Caco-2 (cell line): Measurements from ENCODE around the gene ASB10. TPM values are rescaled to one million over a fixed set of nuclear protein-coding genes. Genes with fewer than 3 reads are reported as not detected.

ENCODE experiments used
- BruUV-seq: library from RNA; stranded (reverse); fragments of 400-500 nt; replicated peaks from 2 replicates; lab custom pipeline; 2021; lab: Mats Ljungman, UMichigan
- CTCF ChIA-PET: fragments of 300-600 bp; sonication (Branson Sonifier 250); formaldehyde crosslinking; loops from one replicate; lab custom pipeline; 2022; ENCODE audit warnings: antibody characterized with exemption; lab: Charles Lee
- POLR2A ChIA-PET: fragments of 300-600 bp; sonication (Branson Sonifier 250); formaldehyde crosslinking; loops from one replicate; lab custom pipeline; 2022; ENCODE audit warnings: antibody characterized with exemption; lab: Charles Lee
- DNase-seq, 2 experiments: peaks; one replicate each; pipeline versions ENCODE4 v3.0.0 to v3.0.0-alpha.2; 2020 to 2022
- H3K27me3 ChIP-seq: replicated peaks from 2 replicates; pipeline ENCODE4 v1.6.0; 2011; ENCODE audit warnings: low read length; ENCODE audit not compliant: control insufficient read depth, insufficient read depth
- H3K36me3 ChIP-seq: 2 replicates; pipeline ENCODE4 v1.5.1; 2011; ENCODE audit warnings: low read length; ENCODE audit not compliant: control insufficient read depth, insufficient read depth
- H3K4me1 ChIP-seq: fragments of 250-450 bp; sonication (Bioruptor Pico); 2 replicates; pipeline ENCODE4 v1.5.1; 2020; ENCODE audit warnings: mild to moderate bottlenecking
- H3K4me3 ChIP-seq: 2 replicates; pipeline ENCODE4 v1.5.1; 2011; ENCODE audit warnings: low read depth, mild to moderate bottlenecking, control low read depth, low read length
- H3K9me3 ChIP-seq: fragments of 250-450 bp; sonication (Bioruptor Pico); 2 replicates; pipeline ENCODE4 v1.5.1; 2020; ENCODE audit warnings: mild to moderate bottlenecking, moderate library complexity
- H3K27ac Mint-ChIP-seq: one replicate; pipeline ENCODE4 v1.8.0; 2022; ENCODE audit warnings: mixed read lengths; ENCODE audit not compliant: unreplicated experiment
- H3K27me3 Mint-ChIP-seq: one replicate; pipeline ENCODE4 v1.8.0; 2022; ENCODE audit warnings: mixed read lengths; ENCODE audit not compliant: insufficient read depth, unreplicated experiment
- H3K36me3 Mint-ChIP-seq: one replicate; pipeline ENCODE4 v1.8.0; 2022; ENCODE audit warnings: mild to moderate bottlenecking, mixed read lengths; ENCODE audit not compliant: insufficient read depth, unreplicated experiment
- H3K4me1 Mint-ChIP-seq: one replicate; pipeline ENCODE4 v1.8.0; 2022; ENCODE audit warnings: low read depth, mixed read lengths; ENCODE audit not compliant: unreplicated experiment
- H3K4me3 Mint-ChIP-seq: one replicate; pipeline ENCODE4 v1.8.0; 2022; ENCODE audit warnings: mild to moderate bottlenecking, moderate library complexity, mixed read lengths; ENCODE audit not compliant: unreplicated experiment
- H3K9me3 Mint-ChIP-seq: one replicate; pipeline ENCODE4 v1.8.0; 2022; ENCODE audit warnings: mixed read lengths; ENCODE audit not compliant: unreplicated experiment
- intact Hi-C: fragments of 100-400 bp; cut with micrococcal nuclease; formaldehyde crosslinking; loops from one replicate; pipeline ENCODE4 v1.10.0; 2022; ENCODE audit not compliant: unreplicated experiment
- total RNA-seq: library from RNA; stranded (reverse); gene quantifications from 2 replicates; pipeline ENCODE4 v1.2.3, GENCODE V29; 2022
- TF ChIP-seq, protein P1 (sequence below), 2 experiments: fragments of 200-600 bp in 1 of 2; IDR thresholded peaks; 1 replicate in 1 of 2; 2 replicates in 1 of 2; pipeline versions ENCODE4 v1.5.1 to v1.8.0; 2011 to 2022; ENCODE audit warnings: antibody characterized with exemption in 1 of 2, control low read depth in 1 of 2, inconsistent platforms in 1 of 2, low read depth in 1 of 2, low read length in 1 of 2, mild to moderate bottlenecking in 1 of 2, moderate library complexity in 1 of 2; ENCODE audit not compliant: insufficient read depth in 1 of 2, severe bottlenecking in 1 of 2, unreplicated experiment in 1 of 2

Gene ASB10
- total RNA-seq, 1 experiment from 2014 or later: not detected

GRCh38 chr7:151132461-151133205 is 54.4 kb downstream of the ASB10 start:
- H3K9me3 ChIP-seq: no peaks in the 10 kb centered on the region
- Mint-ChIP-seq H3K36me3 (peaks cover 35% of the 10 kb centered on the region), H3K27ac (no peak overlapping the region), H3K9me3 (no peaks in the 10 kb centered on the region), H3K27me3 (no peaks in the 10 kb centered on the region), H3K4me3 (no peak overlapping the region), H3K4me1 (no peaks in the 10 kb centered on the region)
- no TSS peak for BruUV-seq
- no peaks in the 10 kb centered on the region; the same call in 1 of the 2 replicates for H3K36me3 ChIP-seq
- intact Hi-C loops: no loop called here
- H3K27me3 ChIP-seq: no peaks in the 10 kb centered on the region
- CTCF ChIA-PET: no interaction called here
- H3K4me3 ChIP-seq: no peak overlapping the region
- no peak for DNase-seq
- H3K4me1 ChIP-seq: no peaks in the 10 kb centered on the region
- TF ChIP-seq, protein P1, sequence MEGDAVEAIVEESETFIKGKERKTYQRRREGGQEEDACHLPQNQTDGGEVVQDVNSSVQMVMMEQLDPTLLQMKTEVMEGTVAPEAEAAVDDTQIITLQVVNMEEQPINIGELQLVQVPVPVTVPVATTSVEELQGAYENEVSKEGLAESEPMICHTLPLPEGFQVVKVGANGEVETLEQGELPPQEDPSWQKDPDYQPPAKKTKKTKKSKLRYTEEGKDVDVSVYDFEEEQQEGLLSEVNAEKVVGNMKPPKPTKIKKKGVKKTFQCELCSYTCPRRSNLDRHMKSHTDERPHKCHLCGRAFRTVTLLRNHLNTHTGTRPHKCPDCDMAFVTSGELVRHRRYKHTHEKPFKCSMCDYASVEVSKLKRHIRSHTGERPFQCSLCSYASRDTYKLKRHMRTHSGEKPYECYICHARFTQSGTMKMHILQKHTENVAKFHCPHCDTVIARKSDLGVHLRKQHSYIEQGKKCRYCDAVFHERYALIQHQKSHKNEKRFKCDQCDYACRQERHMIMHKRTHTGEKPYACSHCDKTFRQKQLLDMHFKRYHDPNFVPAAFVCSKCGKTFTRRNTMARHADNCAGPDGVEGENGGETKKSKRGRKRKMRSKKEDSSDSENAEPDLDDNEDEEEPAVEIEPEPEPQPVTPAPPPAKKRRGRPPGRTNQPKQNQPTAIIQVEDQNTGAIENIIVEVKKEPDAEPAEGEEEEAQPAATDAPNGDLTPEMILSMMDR (IDR thresholded peaks at IDR 0.05; ENCODE audit: insufficient read depth in 1 of 2, low read depth in 1 of 2, low read length in 1 of 2, severe bottlenecking in 1 of 2, unreplicated experiment in 1 of 2): no peak
- POLR2A ChIA-PET: no interaction called here

DNA sequence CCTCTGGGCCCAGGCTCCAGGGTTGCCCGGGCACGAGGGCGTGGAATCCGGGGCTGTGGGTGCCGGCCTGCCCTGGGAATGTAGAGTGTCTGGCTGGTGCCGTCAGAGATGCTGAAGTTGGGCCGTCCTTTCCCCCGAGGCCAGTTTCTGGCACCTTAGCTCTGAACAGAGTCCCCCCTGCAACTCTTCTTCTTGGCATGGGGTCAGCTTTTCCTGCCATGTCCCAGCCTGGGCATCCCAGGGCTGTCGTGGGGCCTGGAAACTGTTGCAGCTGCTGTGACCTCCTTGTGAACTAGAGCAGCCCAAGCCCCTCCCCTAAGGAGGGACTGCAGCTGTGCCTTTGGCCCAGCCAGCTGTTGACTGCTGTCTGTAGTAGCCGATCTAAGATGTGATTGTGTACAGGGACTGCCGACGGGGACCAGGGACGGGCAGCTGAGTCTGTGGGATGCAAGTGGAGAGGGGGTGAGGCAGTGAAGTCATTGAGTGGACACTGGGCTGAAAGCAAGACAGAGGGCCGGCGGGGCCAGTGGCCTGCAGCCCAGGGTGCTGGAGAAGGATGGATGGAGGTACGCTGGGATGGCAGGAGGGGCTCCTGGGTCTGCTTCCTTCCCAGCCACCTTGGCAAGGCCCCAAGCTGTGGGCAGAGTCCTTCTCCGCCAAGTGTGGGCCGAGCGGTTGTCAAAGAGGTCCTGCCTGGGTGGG is 55.3 kb downstream of the ASB10 start:
- TF ChIP-seq, protein P1 (IDR thresholded peaks at IDR 0.05; ENCODE audit: insufficient read depth in 1 of 2, low read depth in 1 of 2, low read length in 1 of 2, severe bottlenecking in 1 of 2, unreplicated experiment in 1 of 2): no peak
- ChIA-PET CTCF (no interaction called here), POLR2A (no interaction called here)
- no peaks in the 10 kb centered on the region for H3K4me1 ChIP-seq
- H3K9me3 ChIP-seq: no peaks in the 10 kb centered on the region
- no peak for DNase-seq
- no peaks in the 10 kb centered on the region for H3K27me3 ChIP-seq
- BruUV-seq: no TSS peak
- intact Hi-C loops: no loop called here
- H3K36me3 Mint-ChIP-seq: peaks cover 35% of the 10 kb centered on the region
- no peaks in the 10 kb centered on the region; the same call in 1 of the 2 replicates for H3K36me3 ChIP-seq
- H3K4me3 Mint-ChIP-seq: no peak overlapping the region
- no peaks in the 10 kb centered on the region for H3K27me3 Mint-ChIP-seq
- no peaks in the 10 kb centered on the region for H3K4me1 Mint-ChIP-seq
- H3K4me3 ChIP-seq: no peak overlapping the region
- no peaks in the 10 kb centered on the region for H3K9me3 Mint-ChIP-seq
- no peak overlapping the region for H3K27ac Mint-ChIP-seq

- Mint-ChIP-seq H3K27me3 (no peaks in the 10 kb centered on the region), H3K4me1 (no peaks in the 10 kb centered on the region), H3K36me3 (peaks cover 35% of the 10 kb centered on the region), H3K4me3 (no peak overlapping the region), H3K27ac (no peak overlapping the region), H3K9me3 (no peaks in the 10 kb centered on the region)
- H3K36me3 ChIP-seq: no peaks in the 10 kb centered on the region; the same call in 1 of the 2 replicates
- no peaks in the 10 kb centered on the region for H3K4me1 ChIP-seq
- no peaks in the 10 kb centered on the region for H3K27me3 ChIP-seq
- no peak for DNase-seq
- CTCF ChIA-PET: no interaction called here
- no TSS peak for BruUV-seq
- intact Hi-C loops: no loop called here
- TF ChIP-seq, protein P1 (IDR thresholded peaks at IDR 0.05; ENCODE audit: insufficient read depth in 1 of 2, low read depth in 1 of 2, low read length in 1 of 2, severe bottlenecking in 1 of 2, unreplicated experiment in 1 of 2): no peak
- POLR2A ChIA-PET: no interaction called here
- H3K9me3 ChIP-seq: no peaks in the 10 kb centered on the region
- H3K4me3 ChIP-seq: no peak overlapping the region
Observed at GRCh38 chr7:151131224-151131591, 55.8 kb downstream of the ASB10 start.
